Lower leg skin (tissue), 4 donors: ENCODE results near the gene NUP214. TPM values are rescaled to one million over a fixed set of nuclear protein-coding genes. Genes with fewer than 3 reads are reported as not detected.

Experiments used
- DNase-seq, 2 donors: peaks; one replicate each; pipeline ENCODE4 v3.0.0-alpha.2; 2019; ENCODE audit warnings: low spot score in 2 of 2
- H3K4me3 ChIP-seq: fragments of 200-600 bp; sonication (generic); 2 replicates; pipeline ENCODE4 v1.5.1; 2017; ENCODE audit warnings: mild to moderate bottlenecking, low read depth; ENCODE audit not compliant: poor library complexity, severe bottlenecking
- POLR2A ChIP-seq, 2 donors: fragments of 450-650 bp; IDR thresholded peaks; one replicate each; pipeline ENCODE4 v1.6.1; 2016 to 2017; ENCODE audit warnings: antibody characterized with exemption in 2 of 2, mild to moderate bottlenecking in 1 of 2, moderate library complexity in 1 of 2
- WGBS, 2 donors: methylation state at CpG; one replicate each; pipeline ENCODE4 v1.1.5; 2018; 5-methylcytosine and 5-hydroxymethylcytosine counted together
- intact Hi-C: fragments of 100-400 bp; cut with DNase I; formaldehyde crosslinking; loops from one replicate; pipeline ENCODE4 v1.15.0; 2023; ENCODE audit warnings: low total_unique reads
- total RNA-seq, 4 donors: library from RNA; depleted of rRNA; stranded (reverse); fragments of >200 nt; gene quantifications; one replicate each; pipeline ENCODE4 v1.1.0, GENCODE V29; 2016
- TF ChIP-seq, protein P1 (sequence below), 3 donors: fragments of 450-650 bp; IDR thresholded peaks; one replicate each; pipeline ENCODE4 v1.5.1; 2016; ENCODE audit warnings: antibody characterized with exemption in 3 of 3, mild to moderate bottlenecking in 3 of 3, moderate library complexity in 2 of 3

The NUP214 gene
- total RNA-seq, 4 donors from 2014 or later: 33.8 to 64.4 (median 39.8) TPM

GRCh38 chr9:131227112-131227958, 101.9 kb downstream of the NUP214 start:
- no peak overlapping the region for H3K4me3 ChIP-seq

DNA sequence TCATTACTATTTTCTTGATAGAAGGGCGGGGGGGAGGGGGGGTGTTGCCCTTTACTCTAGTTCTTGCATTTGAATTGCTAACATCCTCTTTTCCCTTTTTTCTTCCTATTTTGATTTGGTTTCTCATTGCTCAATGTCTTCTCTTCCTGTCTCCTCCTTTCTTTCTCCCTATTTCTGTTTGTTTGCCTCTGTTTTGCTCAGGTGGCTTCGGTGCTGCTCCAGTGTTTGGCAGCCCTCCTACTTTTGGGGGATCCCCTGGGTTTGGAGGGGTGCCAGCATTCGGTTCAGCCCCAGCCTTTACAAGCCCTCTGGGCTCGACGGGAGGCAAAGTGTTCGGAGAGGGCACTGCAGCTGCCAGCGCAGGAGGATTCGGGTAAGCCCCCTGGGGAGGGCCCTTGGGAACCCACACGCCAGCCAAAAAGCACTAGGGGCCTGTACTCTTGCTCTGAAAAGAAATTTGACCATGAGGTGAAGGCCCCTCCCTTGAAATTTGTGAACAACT, 102.6 kb downstream of the NUP214 start:
- 62 to 78% methylated on average over 9 of the region's 9 CpGs for WGBS, 2 donors
- no peak overlapping the region for H3K4me3 ChIP-seq
- intact Hi-C loops: no loop called here
- TF ChIP-seq, protein P1, sequence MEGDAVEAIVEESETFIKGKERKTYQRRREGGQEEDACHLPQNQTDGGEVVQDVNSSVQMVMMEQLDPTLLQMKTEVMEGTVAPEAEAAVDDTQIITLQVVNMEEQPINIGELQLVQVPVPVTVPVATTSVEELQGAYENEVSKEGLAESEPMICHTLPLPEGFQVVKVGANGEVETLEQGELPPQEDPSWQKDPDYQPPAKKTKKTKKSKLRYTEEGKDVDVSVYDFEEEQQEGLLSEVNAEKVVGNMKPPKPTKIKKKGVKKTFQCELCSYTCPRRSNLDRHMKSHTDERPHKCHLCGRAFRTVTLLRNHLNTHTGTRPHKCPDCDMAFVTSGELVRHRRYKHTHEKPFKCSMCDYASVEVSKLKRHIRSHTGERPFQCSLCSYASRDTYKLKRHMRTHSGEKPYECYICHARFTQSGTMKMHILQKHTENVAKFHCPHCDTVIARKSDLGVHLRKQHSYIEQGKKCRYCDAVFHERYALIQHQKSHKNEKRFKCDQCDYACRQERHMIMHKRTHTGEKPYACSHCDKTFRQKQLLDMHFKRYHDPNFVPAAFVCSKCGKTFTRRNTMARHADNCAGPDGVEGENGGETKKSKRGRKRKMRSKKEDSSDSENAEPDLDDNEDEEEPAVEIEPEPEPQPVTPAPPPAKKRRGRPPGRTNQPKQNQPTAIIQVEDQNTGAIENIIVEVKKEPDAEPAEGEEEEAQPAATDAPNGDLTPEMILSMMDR (IDR thresholded peaks at IDR 0.05): no peak
- no peak for TF ChIP-seq POLR2A (IDR thresholded peaks at IDR 0.05)
- peak in 1 of 2 donors; percentile 85 for DNase-seq

More at GRCh38 chr9:131227112-131227958, 101.9 kb downstream of the NUP214 start:
- TF ChIP-seq, protein P1 (IDR thresholded peaks at IDR 0.05): no peak
- TF ChIP-seq POLR2A (IDR thresholded peaks at IDR 0.05): no peak
- intact Hi-C loops: no loop called here
- peak in 1 of 2 donors; percentile 88 for DNase-seq
- WGBS, 2 donors: 46 to 54% methylated on average over 9 of the region's 9 CpGs

DNA sequence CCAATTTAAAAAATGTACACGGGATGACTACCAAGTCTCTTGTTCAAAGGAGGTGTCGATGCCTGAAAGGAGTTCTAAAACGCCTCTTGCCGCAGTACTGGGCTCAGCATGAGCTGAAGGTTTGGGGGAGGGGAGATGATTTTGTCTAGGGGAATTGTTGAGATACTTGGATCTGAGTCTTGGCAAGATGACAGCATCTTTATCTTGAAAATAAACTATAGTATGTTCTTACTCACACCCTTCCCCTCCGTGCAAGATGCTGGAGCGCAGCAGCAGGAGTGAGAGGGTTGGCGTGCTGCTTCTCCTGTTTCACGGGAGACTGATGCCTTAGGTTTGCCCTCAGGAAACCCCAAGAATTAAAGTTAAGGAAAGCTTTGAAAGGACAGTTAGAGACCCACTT, 103.6 kb downstream of the NUP214 start:
- TF ChIP-seq POLR2A (IDR thresholded peaks at IDR 0.05): no peak
- TF ChIP-seq, protein P1 (IDR thresholded peaks at IDR 0.05): no peak
- WGBS, 2 donors: 81 to 85% methylated on average over 8 of the region's 8 CpGs
- no peak for DNase-seq
- intact Hi-C loops: no loop called here
- no peak overlapping the region for H3K4me3 ChIP-seq

DNA sequence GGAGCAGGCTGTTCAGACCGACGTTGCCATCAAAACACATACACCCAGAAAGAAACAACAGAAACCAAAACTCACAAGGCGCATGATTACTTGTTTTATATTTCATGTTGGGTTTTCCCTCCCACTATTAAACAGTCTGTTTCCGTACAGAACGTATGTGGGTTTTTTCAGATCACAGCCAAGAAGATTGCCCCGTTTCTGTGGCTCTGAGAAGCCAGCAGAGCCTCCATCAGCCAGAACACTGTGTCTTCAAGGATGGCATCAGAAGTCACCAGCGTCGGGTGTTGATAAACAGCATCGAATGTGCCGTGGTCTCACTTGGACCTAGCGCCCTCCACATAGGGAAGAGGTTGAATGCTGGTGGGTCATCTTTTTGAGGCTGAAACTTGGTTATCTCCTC, 108.2 kb downstream of the NUP214 start:
- WGBS, 2 donors: 89 to 92% methylated on average over 11 of the region's 11 CpGs
- no peak for DNase-seq
- TF ChIP-seq, protein P1 (IDR thresholded peaks at IDR 0.05): no peak
- TF ChIP-seq POLR2A (IDR thresholded peaks at IDR 0.05): no peak
- H3K4me3 ChIP-seq: no peak overlapping the region
- intact Hi-C loops: no loop called here

DNA sequence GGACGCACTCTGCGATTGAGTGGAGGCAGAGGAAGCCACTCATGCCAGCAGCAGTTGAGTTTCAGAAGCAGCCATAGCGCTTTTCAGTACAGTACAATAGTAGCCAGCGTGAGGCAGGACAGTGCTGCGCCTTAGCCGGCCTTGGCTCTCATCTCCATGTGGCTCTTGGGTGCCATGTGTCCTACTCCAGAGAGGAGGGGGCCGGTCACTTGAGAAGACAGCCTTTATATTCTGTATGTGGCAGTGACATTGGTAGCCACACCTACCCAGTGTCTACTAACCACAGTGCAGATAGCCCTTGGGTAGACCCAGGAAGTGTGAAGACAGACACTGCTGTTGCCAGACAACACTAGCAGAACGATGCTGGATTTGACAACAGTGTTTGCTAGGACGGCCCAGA, 108.6 kb downstream of the NUP214 start:
- TF ChIP-seq POLR2A (IDR thresholded peaks at IDR 0.05): no peak
- TF ChIP-seq, protein P1 (IDR thresholded peaks at IDR 0.05): no peak

More for the DNA sequence above, 108.6 kb downstream of the NUP214 start:
- DNase-seq: peak in 1 of 2 donors; percentile 82
- intact Hi-C loops: no loop called here
- no peak overlapping the region for H3K4me3 ChIP-seq
- WGBS, 2 donors: 86 to 91% methylated on average over 9 of the region's 9 CpGs
